HG02943 (cell line): Measurements from ENCODE around the gene ZNF275.

Experiments used
- ATAC-seq: cut with Tn5 transposase; IDR thresholded peaks from one replicate; pipeline ENCODE4 v1.9.1; 2021; ENCODE audit warnings: mild to moderate bottlenecking, low read depth, moderate library complexity; ENCODE audit not compliant: unreplicated experiment

ZNF275 gene

DNA sequence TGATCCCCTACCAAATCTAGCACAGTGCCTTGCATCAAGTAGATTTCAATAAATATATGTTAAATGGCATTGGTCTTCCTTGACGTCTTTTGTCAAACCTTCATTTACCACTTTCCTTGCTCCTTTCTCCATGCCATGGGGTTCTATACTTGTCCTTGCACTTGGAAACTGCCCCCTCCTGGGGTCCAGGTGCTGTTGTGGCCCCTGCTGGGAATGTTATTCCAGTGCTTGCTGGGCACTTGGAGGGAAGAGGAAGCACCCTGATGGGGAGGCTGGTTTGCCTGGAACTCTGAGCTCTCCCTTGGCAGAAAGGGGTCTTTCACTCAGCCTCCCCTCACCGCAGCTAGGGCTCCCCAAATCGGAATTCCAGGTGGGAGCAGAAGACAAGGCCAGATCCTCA lies 18.9 kb downstream of the ZNF275 start:
- no peak for ATAC-seq

DNA sequence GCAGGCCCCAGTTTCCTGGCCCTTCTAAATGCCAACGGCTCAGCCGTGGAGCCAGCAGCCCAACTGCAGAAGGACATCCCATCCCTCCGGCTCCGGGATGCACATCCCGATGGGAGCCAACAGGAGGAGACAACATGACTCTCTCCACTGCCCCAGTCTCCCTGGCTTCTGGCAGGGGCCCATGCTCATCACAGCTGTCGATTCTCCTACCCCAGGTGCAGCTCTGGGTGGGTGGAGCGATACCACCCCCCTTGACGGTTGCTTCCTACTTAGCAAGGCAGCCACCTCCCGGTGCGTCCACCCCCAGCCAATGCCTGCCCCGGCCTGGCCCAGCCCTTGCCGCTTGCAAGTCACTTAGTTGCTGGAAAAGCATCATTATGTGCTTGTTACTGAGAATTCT lies 19.5 kb downstream of the ZNF275 start:
- no peak for ATAC-seq

DNA sequence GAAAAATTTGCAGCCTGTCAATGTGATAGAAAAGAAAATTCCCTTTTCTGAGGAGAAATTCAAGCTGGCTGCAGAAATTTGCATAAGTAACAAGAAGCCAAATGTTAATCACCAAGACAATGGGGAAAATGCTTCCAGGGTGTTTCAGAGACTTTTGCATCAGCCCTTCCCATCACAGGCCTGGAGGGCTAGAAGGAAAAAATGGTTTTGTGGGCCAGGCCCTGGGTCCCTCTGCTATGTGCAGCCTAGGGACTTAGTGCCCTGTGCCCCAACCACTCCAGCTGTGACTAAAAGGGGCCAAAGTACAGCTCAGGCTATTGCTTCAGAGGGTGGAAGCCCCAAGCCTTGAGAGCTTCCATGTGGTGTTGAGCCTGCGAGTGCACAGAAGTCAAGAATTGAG lies 23.9 kb downstream of the ZNF275 start:
- ATAC-seq = no peak

DNA sequence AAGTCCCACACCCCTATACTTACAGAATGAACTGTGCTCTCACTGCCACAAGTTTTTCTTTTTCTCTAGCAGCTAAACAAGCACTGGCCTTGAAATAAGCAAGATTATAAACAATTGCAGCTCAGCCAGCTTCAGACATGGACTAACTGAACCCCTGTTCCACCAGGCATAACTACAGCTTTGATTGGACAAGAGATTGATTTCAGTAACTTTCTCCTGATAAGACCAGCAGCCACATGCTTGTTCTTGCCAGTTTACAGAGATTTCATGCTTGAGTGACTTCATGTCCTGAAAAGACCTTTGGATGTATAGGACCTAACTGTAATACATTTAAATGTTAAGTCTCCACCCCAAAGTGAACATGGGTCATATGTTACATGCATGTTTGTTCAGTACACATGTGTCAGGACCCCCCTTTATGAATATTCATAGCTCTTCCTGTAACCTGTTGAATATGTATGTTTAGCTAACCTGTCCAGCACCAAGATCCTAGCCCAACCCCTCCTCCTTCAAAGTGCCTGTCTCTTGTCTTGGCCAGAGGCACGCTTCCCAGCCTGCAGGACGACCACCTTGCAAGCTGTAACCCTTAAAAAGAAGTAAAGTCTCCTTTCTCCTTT lies 27.9 kb downstream of the ZNF275 start:
- no peak for ATAC-seq

DNA sequence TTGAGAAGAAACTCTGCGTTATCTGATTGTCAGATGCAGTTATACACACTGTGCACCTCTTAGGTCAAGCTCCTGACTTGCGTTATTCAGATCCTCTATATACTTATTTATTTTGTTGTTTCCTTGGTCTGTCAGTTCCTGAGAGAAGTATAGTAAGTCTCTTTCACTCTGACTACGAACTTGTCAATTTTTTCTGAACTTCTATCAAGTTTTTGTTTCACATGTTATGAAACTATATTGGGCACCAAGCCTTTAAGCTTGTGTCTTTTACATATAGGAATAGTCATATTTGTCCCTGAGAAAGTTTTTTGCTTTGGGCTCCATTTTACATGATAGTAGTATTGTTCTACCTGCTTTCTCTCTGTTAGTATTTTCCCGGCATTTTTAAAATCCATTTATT lies 31.7 kb downstream of the ZNF275 start:
- no peak for ATAC-seq

DNA sequence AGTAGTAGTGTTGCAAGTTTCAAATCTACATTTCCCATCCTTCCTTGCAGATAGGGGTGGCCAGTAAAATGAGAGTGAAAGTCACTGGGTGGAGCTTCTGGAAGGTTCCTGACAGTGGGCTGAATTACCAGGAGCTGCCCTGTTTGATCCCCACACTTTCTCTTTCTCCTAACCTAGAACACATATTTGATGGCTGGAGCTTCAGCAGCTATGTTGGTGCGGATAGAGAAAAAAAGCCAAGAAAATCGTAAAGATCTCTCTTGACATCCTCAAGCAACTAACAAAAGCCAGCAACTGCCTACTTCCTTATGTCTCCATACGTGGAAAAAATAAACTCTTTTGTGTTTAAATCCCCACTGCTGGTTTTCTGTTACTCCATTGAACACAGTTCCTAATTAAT lies 32.2 kb downstream of the ZNF275 start:
- no peak for ATAC-seq

DNA sequence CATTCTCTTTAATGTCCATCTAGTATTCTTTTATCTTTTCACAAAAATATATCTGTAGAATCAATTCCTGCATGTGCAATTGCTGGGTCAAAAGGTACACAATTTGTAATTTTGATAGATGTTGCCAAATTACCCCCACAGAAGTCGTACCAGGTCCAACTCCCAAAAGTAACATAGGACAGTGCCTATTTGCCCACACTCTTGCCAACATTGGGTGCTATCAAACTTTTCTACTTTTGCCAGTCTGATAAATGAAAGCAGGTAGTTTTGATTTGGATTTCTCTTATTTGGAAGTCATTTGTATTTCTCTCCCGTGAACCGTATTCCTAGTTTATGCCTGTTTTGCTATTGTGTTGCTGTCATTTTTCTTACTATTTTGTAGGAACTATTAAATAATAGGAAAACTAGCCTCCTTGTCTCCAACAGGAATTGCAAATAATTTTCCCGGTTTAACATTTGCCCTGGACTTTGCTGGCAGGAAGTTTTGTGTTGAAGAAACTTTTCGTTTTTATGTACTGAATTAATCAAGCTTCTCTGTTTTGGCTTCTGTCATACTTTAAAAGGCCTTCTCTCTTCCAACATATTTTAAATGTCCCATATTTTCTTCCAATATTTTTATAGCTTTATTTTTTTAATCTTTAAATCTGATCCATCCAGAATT lies 33.1 kb downstream of the ZNF275 start:
- no peak for ATAC-seq

DNA sequence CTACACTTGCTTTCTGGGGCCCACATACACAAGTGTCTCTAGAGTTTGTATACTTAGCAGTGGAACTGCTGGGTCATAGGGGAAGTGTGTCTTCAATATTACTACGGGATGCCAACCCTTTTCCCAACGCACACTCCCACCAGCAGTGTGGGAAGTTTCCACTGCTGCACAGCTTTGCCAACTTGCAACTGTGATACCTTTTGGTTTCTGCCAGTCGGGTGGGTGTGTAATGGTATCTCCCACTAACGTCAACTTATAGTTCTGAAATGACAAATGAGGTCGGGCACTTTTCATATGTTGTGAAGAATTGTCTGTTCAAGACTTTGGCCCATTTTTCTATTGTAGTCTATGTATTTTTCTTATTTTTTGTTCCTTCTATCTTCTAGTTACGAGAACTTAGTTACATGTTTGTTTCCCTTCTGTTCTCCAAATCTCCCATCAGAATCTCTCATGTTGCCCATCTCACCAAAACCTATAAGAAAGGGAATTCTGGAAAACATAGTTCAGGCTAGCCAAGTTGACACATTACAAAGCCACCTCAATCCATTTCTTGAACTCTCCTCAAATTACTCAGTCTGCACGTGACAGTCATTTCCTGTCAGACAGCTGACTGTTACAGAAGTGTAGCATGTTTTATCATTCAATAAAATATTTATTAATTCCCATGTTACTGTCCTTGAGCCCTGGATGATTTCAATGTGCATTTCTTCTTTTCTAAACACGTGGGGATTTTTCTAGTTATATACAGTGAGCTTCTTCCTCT lies 36.5 kb downstream of the ZNF275 start:
- no peak for ATAC-seq

DNA sequence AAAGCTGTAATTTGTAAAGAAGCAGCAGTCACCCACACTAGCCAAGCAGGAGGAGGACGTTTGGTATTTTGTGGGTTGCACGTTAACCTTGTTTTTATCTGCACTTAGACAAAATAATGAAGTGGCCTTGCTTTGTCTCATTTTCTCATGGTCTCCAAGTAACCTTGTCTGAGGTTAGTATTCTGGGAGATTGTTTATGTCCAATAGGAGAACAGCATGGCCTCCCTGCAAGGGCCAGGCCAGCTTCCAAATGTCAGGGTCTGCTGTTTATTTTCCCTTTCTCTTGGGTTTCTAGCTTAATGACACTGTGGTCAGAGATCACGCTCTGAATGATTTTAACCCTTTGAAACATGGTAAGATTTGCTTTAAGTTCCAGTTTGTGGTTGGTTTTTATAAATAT lies 37.3 kb downstream of the ZNF275 start:
- no peak for ATAC-seq

DNA sequence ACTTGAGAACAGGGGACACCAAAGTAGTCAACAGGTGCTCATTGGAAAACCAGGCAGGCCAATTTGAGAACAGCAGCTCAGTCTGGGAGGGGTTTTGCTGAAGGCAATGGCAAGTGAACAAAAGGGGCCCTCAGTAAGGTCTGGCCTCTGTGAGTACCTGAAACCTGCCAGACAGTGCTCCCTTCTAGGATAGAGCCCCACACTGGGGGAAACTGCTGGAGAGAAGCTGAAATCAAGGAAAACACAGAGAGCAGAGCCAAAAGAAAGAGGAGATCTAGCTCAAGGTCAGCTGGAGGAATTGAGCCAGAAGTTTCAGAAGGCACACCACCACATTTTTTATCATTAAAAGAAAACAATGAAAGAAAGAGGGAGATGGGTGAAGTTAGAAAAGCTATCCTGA lies 39.0 kb downstream of the ZNF275 start:
- no peak for ATAC-seq

DNA sequence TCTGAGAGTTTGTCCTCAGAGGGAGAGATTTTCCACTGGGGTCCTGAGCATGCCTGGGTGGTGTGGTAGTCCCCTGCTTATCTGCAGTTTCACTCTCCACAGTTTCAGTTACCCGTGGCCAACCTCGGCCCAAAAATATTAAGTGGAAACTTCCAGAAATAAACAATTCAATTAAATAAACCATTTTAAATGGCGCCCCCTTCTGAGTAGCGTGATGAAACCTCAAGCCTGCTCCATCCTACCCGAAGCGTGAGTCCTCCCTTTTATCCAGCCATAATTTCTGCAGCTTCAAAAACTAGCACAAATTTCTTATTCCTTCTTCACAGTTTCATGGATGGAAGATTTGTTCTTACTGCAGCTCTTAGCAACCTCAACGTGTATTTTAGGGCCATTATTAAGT lies 40.5 kb downstream of the ZNF275 start:
- no peak for ATAC-seq

DNA sequence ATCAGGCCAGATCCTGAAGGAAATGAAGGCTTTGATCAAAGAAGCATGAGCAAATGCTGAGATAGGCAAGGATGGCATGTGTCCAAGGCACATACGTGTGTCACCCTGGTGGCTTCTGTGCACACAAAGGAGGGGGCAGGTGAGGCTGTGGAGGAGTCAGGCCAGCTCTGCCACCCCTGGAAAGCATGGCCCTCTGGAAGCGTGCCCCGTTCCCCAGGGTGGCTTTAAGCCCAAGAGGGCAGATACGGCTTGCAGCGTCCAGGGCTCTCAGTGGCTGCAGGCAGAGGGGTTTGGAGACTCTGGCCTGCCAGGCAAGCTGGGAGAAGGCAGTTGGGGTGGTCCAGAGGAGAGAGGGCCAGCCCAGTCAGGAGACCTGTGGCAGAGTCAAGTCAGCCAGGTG lies 41.6 kb downstream of the ZNF275 start:
- no peak for ATAC-seq

DNA sequence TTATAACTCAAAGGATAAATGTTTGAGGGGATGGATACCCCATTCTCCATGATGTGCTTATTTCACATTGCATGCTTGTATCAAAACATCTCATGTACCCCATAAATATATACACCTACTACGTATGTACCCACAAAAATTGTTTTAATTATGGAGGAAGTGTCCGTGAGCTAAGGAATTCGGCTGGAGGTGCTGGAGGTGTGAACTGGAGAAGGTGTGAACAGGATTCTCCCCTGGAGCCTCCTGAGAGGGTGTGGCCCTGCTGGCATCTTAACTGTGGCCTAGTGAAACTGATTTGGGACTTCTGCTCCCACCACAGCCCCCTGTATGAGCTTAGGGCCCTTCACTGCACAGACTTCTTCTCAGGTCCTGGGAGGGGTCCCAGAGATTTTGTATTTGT lies 43.8 kb downstream of the ZNF275 start:
- ATAC-seq = no peak

DNA sequence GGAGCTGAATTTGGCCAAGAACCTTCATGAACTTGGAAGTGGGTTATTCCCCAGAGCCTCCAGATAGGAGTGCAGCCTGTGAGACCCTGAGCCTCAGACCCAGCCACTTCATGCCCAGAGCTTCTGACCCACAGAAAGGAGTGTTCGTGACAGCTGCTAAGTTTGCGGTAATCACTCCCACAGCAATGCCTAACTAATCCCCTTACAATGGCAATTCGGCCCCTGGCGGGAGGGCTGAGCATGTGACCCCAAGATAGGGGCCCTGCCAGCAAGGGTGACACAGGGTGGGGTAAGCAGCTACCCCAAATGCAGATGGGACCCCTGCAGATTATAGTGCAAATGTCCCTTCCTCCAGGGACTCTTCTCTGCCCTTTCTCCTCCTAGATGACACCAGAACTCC lies 44.7 kb downstream of the ZNF275 start:
- ATAC-seq = no peak

DNA sequence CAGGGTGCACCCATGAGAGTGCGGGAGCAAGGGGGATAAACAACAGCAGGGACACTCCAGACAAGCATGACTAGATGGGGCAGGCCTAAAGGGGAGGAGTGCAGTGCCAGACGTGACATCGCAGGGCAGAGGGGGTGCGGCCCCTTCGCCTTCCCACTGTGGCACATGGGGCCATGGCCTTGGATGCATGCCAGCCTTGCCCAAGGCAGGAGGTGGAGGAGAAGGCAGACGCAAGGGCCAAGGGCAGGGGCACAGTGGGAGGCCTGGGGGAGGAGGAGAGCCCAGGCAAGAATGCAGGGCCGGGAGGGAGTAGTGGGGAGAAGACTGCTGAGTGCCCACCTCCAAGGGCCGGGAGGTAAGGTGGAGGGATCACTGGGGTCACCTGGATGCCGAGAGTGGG lies 45.6 kb downstream of the ZNF275 start:
- ATAC-seq = no peak

DNA sequence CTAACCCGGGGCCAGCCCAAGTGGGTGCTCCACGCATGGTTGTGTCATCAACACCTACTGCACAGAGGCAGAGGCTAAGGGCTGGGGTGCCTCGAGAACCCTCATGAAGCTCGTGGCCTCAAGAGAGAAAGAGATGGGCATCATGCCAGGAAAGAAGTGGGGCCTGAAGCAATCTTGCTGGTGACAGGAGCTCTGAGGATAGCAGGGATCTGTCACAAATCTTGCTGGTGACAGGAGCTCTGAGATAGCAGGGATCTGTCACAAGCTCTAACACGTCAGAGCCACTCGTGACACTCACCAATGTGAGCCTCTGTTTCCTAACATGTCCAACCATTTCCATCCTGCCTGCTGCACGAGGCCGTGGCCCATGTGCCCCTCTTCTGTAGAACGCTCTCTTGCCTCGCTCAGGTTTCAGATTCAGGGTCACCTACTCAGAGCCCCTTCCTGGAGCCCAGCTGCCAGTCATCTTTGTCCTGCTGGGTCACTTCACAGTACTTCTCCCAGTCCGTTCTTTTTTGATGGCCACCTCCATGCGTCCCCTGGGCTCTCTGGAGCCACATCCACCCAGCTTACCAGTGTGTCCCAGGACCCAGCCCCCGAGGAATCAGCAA lies 46.1 kb downstream of the ZNF275 start:
- no peak for ATAC-seq

DNA sequence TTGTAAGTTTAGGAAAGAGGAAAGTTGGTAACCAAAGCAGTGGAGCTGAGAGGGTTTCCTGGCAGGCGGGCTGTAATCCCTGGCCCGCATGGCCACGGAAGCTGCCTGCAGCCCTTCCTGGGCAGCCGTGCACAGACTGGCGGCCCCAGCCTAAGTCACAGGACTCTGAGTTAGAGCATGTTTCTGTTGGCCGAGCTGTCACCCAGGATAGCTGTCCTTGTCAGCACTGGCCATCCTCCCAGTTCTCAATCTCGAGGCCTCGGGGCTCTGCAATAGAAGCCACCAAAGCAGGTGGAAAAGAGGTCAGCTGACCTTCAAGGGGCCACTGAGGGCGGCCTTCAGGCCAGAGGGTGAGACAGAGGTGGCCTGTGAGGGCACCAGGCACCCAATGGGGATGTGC lies 46.7 kb downstream of the ZNF275 start:
- ATAC-seq = no peak

DNA sequence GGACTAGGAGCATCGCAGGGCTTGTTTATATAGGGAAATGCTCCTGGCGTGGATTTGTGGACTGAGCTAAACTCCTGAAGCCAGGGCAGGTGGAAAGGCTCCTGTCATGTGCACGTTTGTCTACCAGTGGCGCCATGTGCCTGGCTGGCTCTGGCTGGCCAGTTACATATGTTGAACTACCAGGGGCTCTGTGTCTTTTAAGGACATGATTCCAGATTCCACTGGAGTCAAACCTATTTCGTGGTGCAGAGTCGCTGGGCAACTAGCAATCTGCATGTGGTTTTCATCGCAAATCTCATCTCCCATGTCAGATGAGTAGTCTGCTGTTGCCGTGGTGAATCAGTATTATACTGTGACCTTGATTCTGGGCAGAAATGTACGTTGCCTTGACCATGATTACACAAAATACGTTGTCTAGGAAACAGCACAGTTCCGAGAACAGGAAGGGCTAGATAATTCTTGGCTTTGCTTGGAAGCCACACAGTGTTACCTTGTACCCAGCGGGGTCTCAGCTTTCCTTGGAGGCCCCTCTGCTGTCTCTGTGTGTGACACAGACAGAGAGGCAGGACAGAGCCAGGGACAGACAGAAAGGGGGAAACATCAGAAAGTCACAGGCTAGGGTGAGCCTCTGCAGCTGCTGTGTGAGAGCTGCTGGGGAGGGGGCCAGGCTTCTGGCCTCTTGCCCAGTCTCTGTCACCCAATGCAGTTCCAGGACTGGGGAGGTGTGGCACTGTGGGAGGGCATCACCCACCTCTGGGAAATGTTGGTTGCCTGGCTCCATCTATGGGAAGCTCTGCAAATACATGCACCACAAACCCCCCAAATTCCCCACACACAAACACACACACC lies 48.0 kb downstream of the ZNF275 start:
- no peak for ATAC-seq

DNA sequence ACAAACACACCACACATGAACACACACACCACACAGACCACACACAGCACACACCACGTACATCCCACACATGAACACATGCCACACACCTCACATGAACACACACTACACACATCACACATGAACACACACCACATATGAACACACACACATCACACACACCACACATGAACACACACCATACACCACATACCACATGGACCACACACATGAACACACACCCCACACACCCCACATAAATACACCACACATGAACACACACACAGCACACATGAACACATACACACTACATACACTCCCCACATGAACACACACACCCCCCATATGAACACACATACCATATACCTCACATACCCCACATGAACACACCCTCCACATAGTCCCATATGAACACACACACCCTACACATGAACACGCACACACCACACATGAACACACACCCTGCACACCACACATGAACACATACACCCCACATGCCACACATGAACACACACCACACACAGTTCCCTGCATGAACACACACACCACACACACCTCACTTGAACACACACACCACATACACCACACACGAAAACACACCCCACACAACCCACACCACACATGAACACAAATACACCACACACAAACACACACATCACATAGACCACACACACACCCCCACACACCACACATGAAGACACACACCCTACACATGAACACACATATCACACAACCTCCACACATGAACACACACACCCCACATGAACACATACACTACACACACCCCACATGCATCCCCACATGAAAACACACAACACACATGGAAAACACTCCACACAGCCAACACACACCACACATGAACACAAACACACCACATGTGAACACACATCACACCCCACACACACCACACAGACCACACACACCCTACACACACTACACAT lies 48.9 kb downstream of the ZNF275 start:
- ATAC-seq = no peak

DNA sequence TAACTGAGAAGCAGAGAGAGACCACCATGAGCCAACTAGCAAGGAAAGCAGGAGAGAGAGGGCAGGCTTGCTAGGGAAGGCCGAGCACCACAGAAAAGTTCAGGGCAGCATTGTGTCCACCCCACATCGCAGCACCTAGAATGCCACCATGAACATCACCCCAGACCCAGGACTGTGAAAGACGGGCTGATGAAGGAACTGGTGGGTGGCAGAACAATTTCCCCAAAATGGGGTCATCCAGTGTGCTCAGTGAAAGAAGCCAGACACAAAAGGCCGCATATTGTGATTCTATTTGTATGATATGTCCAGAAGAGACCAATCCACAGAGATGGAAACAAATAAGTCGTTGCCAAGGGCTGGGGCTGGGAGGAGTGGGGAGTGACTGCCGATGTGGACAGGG lies 50.4 kb downstream of the ZNF275 start:
- ATAC-seq = no peak
